RWPE1 (cell line): ENCODE data around the gene PDSS2.
"Not testable (repeated sequence)": the region's sequence is repeated elsewhere in the genome, so short reads cannot be mapped to it uniquely, and the experiment has no call there.

Experiments
- CTCF ChIA-PET: fragments of 350-600 bp; sonication (Branson Sonifier 250); formaldehyde crosslinking; extraction: SDS; loops from one replicate; lab custom pipeline; 2021; lab: Yijun Ruan, JAX
- POLR2A ChIA-PET: fragments of 400-600 bp; formaldehyde crosslinking; extraction: SDS; loops from one replicate; lab custom pipeline; 2020; ENCODE audit warnings: antibody characterized with exemption; ENCODE audit not compliant: low non-redundant PET; lab: Yijun Ruan, JAX
- DNase-seq: peaks from one replicate; pipeline ENCODE4 v3.0.0; 2012; ENCODE audit warnings: low spot score
- H3K27ac ChIP-seq: fragments of 450-650 bp; 2 replicates; pipeline ENCODE4 v1.5.1; 2017
- TF ChIP-seq, protein P1 (sequence below): fragments of 450-650 bp; conservative IDR thresholded peaks from 2 replicates; pipeline ENCODE4 v1.5.1; 2017; ENCODE audit warnings: low read depth, mild to moderate bottlenecking

PDSS2 gene

GRCh38 chr6:107284805-107285204 is 174.6 kb downstream of the PDSS2 start:
- ChIA-PET CTCF (no interaction called here), POLR2A (no interaction called here)
- H3K27ac ChIP-seq = no peak overlapping the region
- TF ChIP-seq, protein P1, sequence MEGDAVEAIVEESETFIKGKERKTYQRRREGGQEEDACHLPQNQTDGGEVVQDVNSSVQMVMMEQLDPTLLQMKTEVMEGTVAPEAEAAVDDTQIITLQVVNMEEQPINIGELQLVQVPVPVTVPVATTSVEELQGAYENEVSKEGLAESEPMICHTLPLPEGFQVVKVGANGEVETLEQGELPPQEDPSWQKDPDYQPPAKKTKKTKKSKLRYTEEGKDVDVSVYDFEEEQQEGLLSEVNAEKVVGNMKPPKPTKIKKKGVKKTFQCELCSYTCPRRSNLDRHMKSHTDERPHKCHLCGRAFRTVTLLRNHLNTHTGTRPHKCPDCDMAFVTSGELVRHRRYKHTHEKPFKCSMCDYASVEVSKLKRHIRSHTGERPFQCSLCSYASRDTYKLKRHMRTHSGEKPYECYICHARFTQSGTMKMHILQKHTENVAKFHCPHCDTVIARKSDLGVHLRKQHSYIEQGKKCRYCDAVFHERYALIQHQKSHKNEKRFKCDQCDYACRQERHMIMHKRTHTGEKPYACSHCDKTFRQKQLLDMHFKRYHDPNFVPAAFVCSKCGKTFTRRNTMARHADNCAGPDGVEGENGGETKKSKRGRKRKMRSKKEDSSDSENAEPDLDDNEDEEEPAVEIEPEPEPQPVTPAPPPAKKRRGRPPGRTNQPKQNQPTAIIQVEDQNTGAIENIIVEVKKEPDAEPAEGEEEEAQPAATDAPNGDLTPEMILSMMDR = no peak
- DNase-seq = no peak

GRCh38 chr6:107280791-107281190 is 178.6 kb downstream of the PDSS2 start:
- H3K27ac ChIP-seq = no peak overlapping the region
- ChIA-PET CTCF (no interaction called here), POLR2A (no interaction called here)
- DNase-seq = no peak
- TF ChIP-seq, protein P1 = no peak

- DNase-seq, CTCF ChIA-PET, POLR2A ChIA-PET, H3K27ac ChIP-seq: not testable (repeated sequence)
Measured at GRCh38 chr6:107280001-107280400, 179.4 kb downstream of the PDSS2 start.

- ChIA-PET POLR2A (no interaction called here), CTCF (no interaction called here)
- peak; percentile 5 for DNase-seq
Measured at GRCh38 chr6:107275330-107275865, 184.0 kb downstream of the PDSS2 start.

GRCh38 chr6:107274288-107274687 is 185.1 kb downstream of the PDSS2 start:
- no peak for DNase-seq
- POLR2A ChIA-PET = no interaction called here
- CTCF ChIA-PET = no interaction called here
- TF ChIP-seq, protein P1 = no peak
- no peak overlapping the region for H3K27ac ChIP-seq

More at GRCh38 chr6:107275330-107275865, 184.0 kb downstream of the PDSS2 start:
- TF ChIP-seq, protein P1 = no peak
- no peak overlapping the region for H3K27ac ChIP-seq

DNA sequence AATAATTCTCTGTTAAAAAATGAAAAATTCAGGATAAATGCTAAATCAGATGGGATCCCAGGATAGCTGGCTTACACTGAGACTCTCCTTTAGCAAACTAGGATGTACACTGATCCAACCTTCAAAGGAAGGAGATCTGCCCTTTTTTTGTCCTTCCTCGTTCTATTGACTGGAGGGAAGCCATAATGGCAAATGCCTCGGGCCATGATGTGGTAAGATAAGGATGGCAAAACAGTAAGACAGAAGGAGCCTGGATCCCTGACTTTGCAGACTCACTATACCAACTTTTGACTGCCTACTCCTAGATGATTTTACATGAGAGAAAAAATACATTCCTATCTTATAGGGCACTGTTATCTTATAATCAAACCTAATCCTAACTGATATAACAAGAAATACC is 187.1 kb downstream of the PDSS2 start:
- CTCF ChIA-PET = no interaction called here

DNA sequence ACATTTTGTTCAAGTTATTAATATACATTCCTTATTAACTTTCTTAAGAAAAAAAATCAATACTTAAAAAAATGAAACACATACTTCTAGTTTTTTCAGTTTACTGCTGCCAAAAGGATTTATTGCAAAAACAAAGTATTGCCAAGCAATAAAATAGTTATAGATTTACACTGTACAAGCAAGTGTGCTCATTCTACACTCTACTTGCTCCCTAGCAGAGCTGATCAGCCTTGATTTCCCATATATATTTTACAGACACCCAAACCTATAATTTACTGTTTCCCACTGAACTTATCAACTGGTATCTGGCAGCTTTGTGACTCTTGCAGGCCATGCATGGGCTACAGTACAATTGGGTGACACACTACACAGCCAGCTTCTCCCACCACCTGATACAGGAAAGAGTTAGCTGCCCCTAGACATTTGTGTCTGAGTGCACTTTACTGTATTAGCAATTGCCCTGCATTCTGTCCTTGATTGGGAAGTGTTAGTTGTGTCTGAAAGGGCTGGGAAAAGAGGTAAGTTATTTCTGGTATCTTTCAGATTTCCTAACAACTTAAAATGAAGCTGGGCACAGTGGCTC is 188.1 kb downstream of the PDSS2 start:
- no peak for DNase-seq
- CTCF ChIA-PET = no interaction called here
- TF ChIP-seq, protein P1 = no peak
- H3K27ac ChIP-seq = no peak overlapping the region
- POLR2A ChIA-PET = no interaction called here

More for the DNA sequence above, 187.1 kb downstream of the PDSS2 start:
- TF ChIP-seq, protein P1 = no peak
- no peak overlapping the region for H3K27ac ChIP-seq
- POLR2A ChIA-PET = no interaction called here
- DNase-seq = no peak
